AG09309 (cell line): ENCODE data around the gene NPSR1.

Experiments used
- DNase-seq: peaks from one replicate; pipeline ENCODE4 v3.0.0-alpha.2; 2010; ENCODE audit warnings: low read depth
- H3K4me3 ChIP-seq: 2 replicates; pipeline ENCODE4 v1.5.1; 2011; ENCODE audit warnings: mild to moderate bottlenecking, low read depth, low read length, moderate library complexity; ENCODE audit not compliant: control insufficient read depth
- TF ChIP-seq, protein P1 (sequence below): IDR thresholded peaks from 2 replicates; pipeline ENCODE4 v1.5.1; 2011; ENCODE audit warnings: mild to moderate bottlenecking, low read depth, low read length, inconsistent platforms; ENCODE audit not compliant: insufficient read depth, control insufficient read depth; ENCODE audit errors: missing control alignments

The NPSR1 gene

GRCh38 chr7:34821932-34822558 lies 164.0 kb downstream of the NPSR1 start:
- no peak overlapping the region for H3K4me3 ChIP-seq
- TF ChIP-seq, protein P1, sequence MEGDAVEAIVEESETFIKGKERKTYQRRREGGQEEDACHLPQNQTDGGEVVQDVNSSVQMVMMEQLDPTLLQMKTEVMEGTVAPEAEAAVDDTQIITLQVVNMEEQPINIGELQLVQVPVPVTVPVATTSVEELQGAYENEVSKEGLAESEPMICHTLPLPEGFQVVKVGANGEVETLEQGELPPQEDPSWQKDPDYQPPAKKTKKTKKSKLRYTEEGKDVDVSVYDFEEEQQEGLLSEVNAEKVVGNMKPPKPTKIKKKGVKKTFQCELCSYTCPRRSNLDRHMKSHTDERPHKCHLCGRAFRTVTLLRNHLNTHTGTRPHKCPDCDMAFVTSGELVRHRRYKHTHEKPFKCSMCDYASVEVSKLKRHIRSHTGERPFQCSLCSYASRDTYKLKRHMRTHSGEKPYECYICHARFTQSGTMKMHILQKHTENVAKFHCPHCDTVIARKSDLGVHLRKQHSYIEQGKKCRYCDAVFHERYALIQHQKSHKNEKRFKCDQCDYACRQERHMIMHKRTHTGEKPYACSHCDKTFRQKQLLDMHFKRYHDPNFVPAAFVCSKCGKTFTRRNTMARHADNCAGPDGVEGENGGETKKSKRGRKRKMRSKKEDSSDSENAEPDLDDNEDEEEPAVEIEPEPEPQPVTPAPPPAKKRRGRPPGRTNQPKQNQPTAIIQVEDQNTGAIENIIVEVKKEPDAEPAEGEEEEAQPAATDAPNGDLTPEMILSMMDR: no peak
- DNase-seq: no peak

- peak; percentile 4 for DNase-seq
- TF ChIP-seq, protein P1: peak; percentile 87
These were observed 165.7 kb downstream of the NPSR1 start for GRCh38 chr7:34823650-34824258.

DNA sequence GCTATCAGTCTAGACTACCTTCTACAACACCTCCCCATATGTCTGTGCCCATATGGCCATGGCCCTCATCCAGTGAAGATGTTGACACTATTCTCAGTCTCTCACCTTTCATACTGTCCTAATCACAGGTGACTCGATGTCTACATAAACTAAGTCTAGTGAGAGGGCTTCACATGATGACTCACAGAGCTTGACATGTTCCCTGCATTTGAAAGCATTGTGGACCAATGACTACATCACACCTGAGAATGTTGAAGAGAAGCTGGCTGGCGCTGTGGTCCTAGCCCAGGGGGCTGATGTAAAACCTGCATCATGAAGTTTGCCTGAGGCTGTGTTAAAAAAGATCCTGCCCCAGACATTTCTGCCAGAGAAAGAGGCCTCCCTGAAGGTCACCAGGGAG lies 167.2 kb downstream of the NPSR1 start:
- no peak overlapping the region for H3K4me3 ChIP-seq
- DNase-seq: no peak
- TF ChIP-seq, protein P1: no peak

More at GRCh38 chr7:34823650-34824258, 165.7 kb downstream of the NPSR1 start:
- H3K4me3 ChIP-seq: no peak overlapping the region

- no peak for DNase-seq
- TF ChIP-seq, protein P1: no peak
- H3K4me3 ChIP-seq: no peak overlapping the region
These were observed 172.4 kb downstream of the NPSR1 start for GRCh38 chr7:34830390-34830789.

DNA sequence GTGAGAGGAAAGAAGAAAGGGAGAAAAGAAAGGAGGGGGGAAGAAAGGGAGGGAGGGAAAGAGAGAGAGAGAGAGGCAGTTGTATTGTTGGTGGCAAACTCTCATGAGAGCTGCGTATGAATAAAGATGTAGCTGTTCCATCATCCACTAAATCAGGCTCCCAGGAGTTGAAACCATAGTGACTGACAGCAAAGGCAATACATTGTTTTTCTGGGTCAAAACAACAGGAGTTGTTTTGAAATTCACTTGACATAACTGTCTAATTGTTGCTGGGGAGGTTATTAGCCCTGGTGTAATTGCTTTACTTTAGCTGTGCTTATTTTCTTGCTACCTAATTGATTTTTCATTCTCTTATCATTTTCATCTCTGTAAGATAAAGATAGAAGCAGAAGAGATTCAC lies 173.4 kb downstream of the NPSR1 start:
- no peak overlapping the region for H3K4me3 ChIP-seq
- DNase-seq: no peak
- TF ChIP-seq, protein P1: no peak

DNA sequence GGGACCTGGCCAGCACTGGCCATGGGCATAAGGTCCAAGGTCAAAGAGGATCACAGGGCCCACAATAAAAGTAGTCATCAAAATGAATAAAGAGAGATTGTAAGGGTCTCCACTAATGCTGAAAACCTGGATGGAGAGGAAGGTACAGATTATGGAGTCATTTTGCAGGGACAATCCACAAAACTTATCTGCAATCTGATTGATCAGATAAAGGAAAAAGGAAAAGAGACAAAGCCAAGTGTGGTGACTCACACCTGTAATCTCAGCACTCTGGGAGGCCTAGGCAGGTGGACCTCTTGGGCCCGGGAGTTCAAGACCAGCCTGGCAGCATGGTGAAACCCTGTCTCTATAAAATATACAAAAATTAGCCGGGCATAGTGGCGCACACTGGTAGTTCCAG lies 174.0 kb downstream of the NPSR1 start:
- TF ChIP-seq, protein P1: no peak

More for the DNA sequence above, 174.0 kb downstream of the NPSR1 start:
- no peak overlapping the region for H3K4me3 ChIP-seq
- no peak for DNase-seq
